ENCODE measurements around the gene SVEP1. TPM values are rescaled to one million over a fixed set of nuclear protein-coding genes. Genes with fewer than 3 reads are reported as not detected.

SVEP1 gene
- total RNA-seq, 1 donor from 2014 or later = 1.3 TPM

GRCh38 chr9:110443146-110443865, 136.2 kb downstream of the SVEP1 start:
- DNase-seq (ENCODE audit: low read depth) (peak; percentile 39), FAIRE-seq (no peak)
- no peak overlapping the region for H3K4me3 ChIP-seq (ENCODE audit: low read depth, low read length)
- H3K27me3 ChIP-seq (ENCODE audit: control insufficient read depth, insufficient read depth, low read length) = no peaks in the 10 kb centered on the region
- H3K36me3 ChIP-seq (ENCODE audit: control insufficient read depth, insufficient read depth, low read length) = no peaks in the 10 kb centered on the region
- TF ChIP-seq CTCF (IDR thresholded peaks at IDR 0.05; ENCODE audit: insufficient read depth, low read length, severe bottlenecking) = no peak

- no peak for TF ChIP-seq CTCF (IDR thresholded peaks at IDR 0.05; ENCODE audit: insufficient read depth, low read length, severe bottlenecking)
- no peak for FAIRE-seq
- no peak for DNase-seq (ENCODE audit: low read depth)
- Histone ChIP-seq H3K4me3 (ENCODE audit: low read depth, low read length) (no peak overlapping the region), H3K27me3 (ENCODE audit: control insufficient read depth, insufficient read depth, low read length) (no peaks in the 10 kb centered on the region), H3K36me3 (ENCODE audit: control insufficient read depth, insufficient read depth, low read length) (no peaks in the 10 kb centered on the region)
Measured at GRCh38 chr9:110440796-110441195, 138.7 kb downstream of the SVEP1 start.

- no peak overlapping the region for H3K4me3 ChIP-seq (ENCODE audit: low read depth, low read length)
- no peaks in the 10 kb centered on the region for H3K36me3 ChIP-seq (ENCODE audit: control insufficient read depth, insufficient read depth, low read length)
- FAIRE-seq = peak; percentile 64
- H3K27me3 ChIP-seq (ENCODE audit: control insufficient read depth, insufficient read depth, low read length) = no peaks in the 10 kb centered on the region
- no peak for TF ChIP-seq CTCF (IDR thresholded peaks at IDR 0.05; ENCODE audit: insufficient read depth, low read length, severe bottlenecking)
- peak; percentile 33 for DNase-seq (ENCODE audit: low read depth)
Measured at GRCh38 chr9:110440172-110440571, 139.4 kb downstream of the SVEP1 start.

GRCh38 chr9:110432253-110432652, 147.3 kb downstream of the SVEP1 start:
- TF ChIP-seq CTCF (IDR thresholded peaks at IDR 0.05; ENCODE audit: insufficient read depth, low read length, severe bottlenecking) = no peak
- DNase-seq (ENCODE audit: low read depth) = no peak
- no peak overlapping the region for H3K4me3 ChIP-seq (ENCODE audit: low read depth, low read length)
- FAIRE-seq = no peak
- H3K27me3 ChIP-seq (ENCODE audit: control insufficient read depth, insufficient read depth, low read length) = no peaks in the 10 kb centered on the region
- no peaks in the 10 kb centered on the region for H3K36me3 ChIP-seq (ENCODE audit: control insufficient read depth, insufficient read depth, low read length)

GRCh38 chr9:110429453-110429852, 150.1 kb downstream of the SVEP1 start:
- H3K36me3 ChIP-seq (ENCODE audit: control insufficient read depth, insufficient read depth, low read length) = no peaks in the 10 kb centered on the region
- DNase-seq (ENCODE audit: low read depth) (no peak), FAIRE-seq (no peak)
- H3K27me3 ChIP-seq (ENCODE audit: control insufficient read depth, insufficient read depth, low read length) = no peaks in the 10 kb centered on the region
- no peak for TF ChIP-seq CTCF (IDR thresholded peaks at IDR 0.05; ENCODE audit: insufficient read depth, low read length, severe bottlenecking)
- no peak overlapping the region for H3K4me3 ChIP-seq (ENCODE audit: low read depth, low read length)

Data from bronchial epithelial cell (primary cell).